Neuronal stem cell (in vitro differentiated cells): Measurements from ENCODE around the gene E4F1.

Experiments
- DNase-seq: peaks from one replicate; pipeline ENCODE4 v3.0.0-alpha.2; 2013; ENCODE audit warnings: low spot score
- H2AFZ ChIP-seq: one replicate; pipeline ENCODE4 v1.6.1; 2013; ENCODE audit warnings: mild to moderate bottlenecking, low read length, inconsistent platforms
- H2AK5ac ChIP-seq: 2 replicates; pipeline ENCODE4 v1.6.1; 2013; ENCODE audit warnings: low read depth, mild to moderate bottlenecking, inconsistent platforms, low read length, moderate library complexity, mixed read lengths
- H2BK120ac ChIP-seq: 2 replicates; pipeline ENCODE4 v1.6.1; 2013; ENCODE audit warnings: low read depth, mild to moderate bottlenecking, inconsistent platforms, low read length, moderate library complexity, mixed read lengths
- H2BK12ac ChIP-seq: one replicate; pipeline ENCODE4 v1.6.1; 2013; ENCODE audit warnings: low read length, inconsistent platforms
- H2BK15ac ChIP-seq: 2 replicates; pipeline ENCODE4 v1.6.1; 2013; ENCODE audit warnings: mild to moderate bottlenecking, low read length, inconsistent platforms, mixed read lengths
- H2BK5ac ChIP-seq: one replicate; pipeline ENCODE4 v1.6.1; 2013; ENCODE audit warnings: inconsistent platforms, mild to moderate bottlenecking, low read length, moderate library complexity
- H3K14ac ChIP-seq: one replicate; pipeline ENCODE4 v1.6.1; 2013; ENCODE audit warnings: low read length, inconsistent platforms
- H3K18ac ChIP-seq: 2 replicates; pipeline ENCODE4 v1.6.1; 2013; ENCODE audit warnings: low read length, inconsistent platforms
- H3K23ac ChIP-seq: 2 replicates; pipeline ENCODE4 v1.6.1; 2013; ENCODE audit warnings: low read depth, mild to moderate bottlenecking, mixed read lengths, low read length, inconsistent platforms; ENCODE audit not compliant: poor library complexity
- H3K27ac ChIP-seq: replicated peaks from 3 replicates; pipeline ENCODE4 v1.5.1; 2013; ENCODE audit warnings: low read length, inconsistent platforms
- H3K27me3 ChIP-seq, 3 experiments: 2 replicates each; pipeline ENCODE4 v1.6.1; 2013; ENCODE audit warnings: low read length in 3 of 3, mild to moderate bottlenecking in 2 of 3, inconsistent platforms in 1 of 3, low read depth in 1 of 3, mixed read lengths in 1 of 3, moderate library complexity in 1 of 3; ENCODE audit not compliant: control insufficient read depth in 3 of 3, insufficient read depth in 3 of 3
- H3K36me3 ChIP-seq, 2 donors: replicated peaks in 1 of 2; 2 replicates each; pipeline ENCODE4 v1.6.1; 2013; ENCODE audit warnings: low read length in 2 of 2; ENCODE audit not compliant: control insufficient read depth in 2 of 2, insufficient read depth in 2 of 2
- H3K4ac ChIP-seq: 2 replicates; pipeline ENCODE4 v1.6.1; 2013; ENCODE audit warnings: inconsistent platforms, mild to moderate bottlenecking, low read length, moderate library complexity
- H3K4me1 ChIP-seq, 2 donors: 1 replicate in 1 of 2; 2 replicates in 1 of 2; pipeline ENCODE4 v1.6.1; 2013; ENCODE audit warnings: low read length in 2 of 2, low read depth in 1 of 2; ENCODE audit not compliant: control insufficient read depth in 2 of 2, insufficient read depth in 1 of 2
- H3K4me2 ChIP-seq: one replicate; pipeline ENCODE4 v1.6.1; 2013; ENCODE audit warnings: mild to moderate bottlenecking, low read length, inconsistent platforms; ENCODE audit not compliant: insufficient read depth, poor library complexity, severe bottlenecking
- H3K4me3 ChIP-seq, 2 donors: 2 replicates each; pipeline ENCODE4 v1.5.1; 2013; ENCODE audit warnings: low read length in 2 of 2, mild to moderate bottlenecking in 2 of 2, inconsistent platforms in 1 of 2, moderate library complexity in 1 of 2
- H3K79me1 ChIP-seq: one replicate; pipeline ENCODE4 v1.6.1; 2013; ENCODE audit warnings: low read depth, mild to moderate bottlenecking, inconsistent platforms, low read length, moderate library complexity
- H3K9ac ChIP-seq: one replicate; pipeline ENCODE4 v1.6.1; 2013; ENCODE audit warnings: mild to moderate bottlenecking, low read depth, low read length, inconsistent platforms; ENCODE audit not compliant: poor library complexity
- H3K9me3 ChIP-seq, 2 donors: replicated peaks in 1 of 2; 2 replicates each; pipeline versions ENCODE3 to v1.6.1; 2013; ENCODE audit warnings: low read length in 2 of 2, mild to moderate bottlenecking in 2 of 2, inconsistent platforms in 1 of 2, low read depth in 1 of 2, mixed read lengths in 1 of 2, moderate library complexity in 1 of 2; ENCODE audit not compliant: control insufficient read depth in 2 of 2, insufficient read depth in 1 of 2
- H4K8ac ChIP-seq: one replicate; pipeline ENCODE4 v1.6.1; 2013; ENCODE audit warnings: low read depth, mild to moderate bottlenecking, inconsistent platforms, low read length, moderate library complexity
- H4K91ac ChIP-seq: one replicate; pipeline ENCODE4 v1.6.1; 2013; ENCODE audit warnings: low read length, low read depth, mild to moderate bottlenecking, inconsistent platforms; ENCODE audit not compliant: poor library complexity
- WGBS, 2 donors: extraction: QIAGEN DNeasy Blood & Tissue Kit; methylation state at CpG; one replicate each; pipeline ENCODE4 v1.1.7; 2013; ENCODE audit warnings: missing lambda C conversion rate in 2 of 2, mixed read lengths in 1 of 2; ENCODE audit not compliant: insufficient read length in 2 of 2, insufficient replicate concordance in 1 of 2; ENCODE audit errors: extremely low coverage in 2 of 2; 5-methylcytosine and 5-hydroxymethylcytosine counted together

Gene E4F1

DNA sequence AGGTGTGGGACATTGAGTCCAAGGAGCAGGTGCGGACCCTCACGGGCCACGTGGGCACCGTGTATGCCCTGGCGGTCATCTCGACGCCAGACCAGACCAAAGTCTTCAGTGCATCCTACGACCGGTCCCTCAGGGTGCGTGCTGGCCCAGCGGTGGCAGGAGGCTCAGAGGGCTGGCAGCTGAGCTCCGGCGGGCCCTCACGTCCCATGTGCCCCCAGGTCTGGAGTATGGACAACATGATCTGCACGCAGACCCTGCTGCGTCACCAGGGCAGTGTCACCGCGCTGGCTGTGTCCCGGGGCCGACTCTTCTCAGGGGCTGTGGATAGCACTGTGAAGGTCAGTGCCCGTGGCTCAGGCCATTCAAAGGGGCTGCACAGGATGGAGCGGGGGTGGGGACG lies 47.3 kb upstream of the E4F1 start:
- H3K36me3 ChIP-seq = peaks cover 28 to 65% of the 10 kb centered on the region in 2 donors
- no peak overlapping the region for H3K4me3 ChIP-seq
- no peak overlapping the region for H3K18ac ChIP-seq
- H3K23ac ChIP-seq = peak overlapping the region; percentile 65
- H3K4ac ChIP-seq = no peak overlapping the region
- H2BK5ac ChIP-seq = peak overlapping the region; percentile 71
- H2BK15ac ChIP-seq = no peak overlapping the region
- no peaks in the 10 kb centered on the region for H3K27me3 ChIP-seq
- H2AFZ ChIP-seq = no peak overlapping the region
- H2BK120ac ChIP-seq = no peak overlapping the region
- H3K9ac ChIP-seq = no peak overlapping the region
- peak overlapping the region; percentile 38 for H3K14ac ChIP-seq
- no CpG with 5 or more reads among the region's 23 CpGs for WGBS, 2 donors
- no peak overlapping the region for H2AK5ac ChIP-seq
- H4K8ac ChIP-seq = no peak overlapping the region
- H3K27ac ChIP-seq = no peak overlapping the region
- peaks cover 7% of the 10 kb centered on the region for H3K79me1 ChIP-seq
- no peaks in the 10 kb centered on the region for H3K4me1 ChIP-seq
- H3K4me2 ChIP-seq = no peak overlapping the region
- H3K9me3 ChIP-seq = no peaks in the 10 kb centered on the region
- no peak for DNase-seq
- no peak overlapping the region for H2BK12ac ChIP-seq
- H4K91ac ChIP-seq = no peak overlapping the region

DNA sequence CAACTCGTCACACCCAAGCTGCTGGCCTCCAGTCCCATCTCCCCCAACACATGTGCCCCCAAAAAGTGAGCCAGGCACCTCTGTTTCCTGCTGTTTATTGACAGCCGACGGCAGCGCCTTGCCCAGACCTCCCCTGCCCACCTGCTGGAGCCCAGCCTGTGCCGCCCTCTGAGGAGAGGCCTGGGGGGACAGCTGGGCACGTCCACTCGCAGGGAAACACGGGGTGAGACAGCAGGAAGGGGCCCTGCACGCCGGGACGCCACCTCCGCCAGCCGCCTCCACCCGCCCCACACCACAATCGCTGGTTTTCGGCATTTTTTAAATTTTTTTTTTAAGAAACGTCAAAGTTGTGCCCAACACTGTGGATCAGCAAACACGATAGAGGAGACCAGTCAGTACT lies 46.3 kb upstream of the E4F1 start:
- Histone ChIP-seq H2AK5ac (no peak overlapping the region), H4K8ac (no peak overlapping the region), H3K4me3 (no peak overlapping the region), H3K27ac (no peak overlapping the region), H3K14ac (peak overlapping the region; percentile 21), H3K27me3 (no peaks in the 10 kb centered on the region), H2BK5ac (peak overlapping the region; percentile 5), H3K9me3 (no peaks in the 10 kb centered on the region), H2AFZ (no peak overlapping the region), H3K23ac (peak overlapping the region; percentile 20), H2BK120ac (no peak overlapping the region), H4K91ac (no peak overlapping the region), H3K9ac (no peak overlapping the region), H2BK12ac (no peak overlapping the region), H3K4me1 (peaks cover 0 to 3% of the 10 kb centered on the region in 2 donors), H3K4me2 (no peak overlapping the region), H3K18ac (no peak overlapping the region), H3K4ac (no peak overlapping the region), H2BK15ac (no peak overlapping the region), H3K79me1 (peaks cover 2% of the 10 kb centered on the region), H3K36me3 (peaks cover 25 to 61% of the 10 kb centered on the region in 2 donors)
- no peak for DNase-seq
- WGBS, 2 donors = no CpG with 5 or more reads among the region's 18 CpGs

DNA sequence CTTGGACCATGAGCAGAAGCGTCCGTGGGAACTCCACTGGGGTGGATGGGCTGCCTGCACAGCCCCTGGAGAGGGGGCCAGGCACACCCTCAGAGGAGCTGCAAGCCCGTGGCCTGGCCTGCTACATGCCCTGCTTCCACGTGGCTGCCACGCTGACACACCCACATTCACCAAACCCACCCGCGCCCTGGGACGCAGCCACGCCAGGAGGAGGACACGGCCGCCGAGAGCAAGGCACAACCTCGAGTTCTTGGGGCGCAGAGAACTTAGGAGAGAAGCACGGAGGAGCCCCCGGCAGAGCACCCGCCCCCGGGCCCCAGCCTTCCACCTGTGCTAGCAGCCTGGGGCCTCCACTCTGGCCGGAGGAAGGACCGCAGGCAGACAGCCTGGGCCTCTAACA lies 45.8 kb upstream of the E4F1 start:
- no peak for DNase-seq
- Histone ChIP-seq H2BK15ac (no peak overlapping the region), H3K27me3 (no peaks in the 10 kb centered on the region), H3K14ac (no peak overlapping the region), H3K18ac (no peak overlapping the region), H4K91ac (no peak overlapping the region), H3K4ac (no peak overlapping the region), H2BK5ac (peak overlapping the region; percentile 5), H3K36me3 (peaks cover 25 to 63% of the 10 kb centered on the region in 2 donors), H3K9me3 (no peaks in the 10 kb centered on the region), H3K9ac (no peak overlapping the region), H3K4me1 (peaks cover 0 to 3% of the 10 kb centered on the region in 2 donors), H2BK120ac (no peak overlapping the region), H3K23ac (no peak overlapping the region), H3K27ac (no peak overlapping the region), H3K4me3 (no peak overlapping the region), H2AFZ (no peak overlapping the region), H2BK12ac (no peak overlapping the region), H4K8ac (no peak overlapping the region), H3K79me1 (peaks cover 2% of the 10 kb centered on the region), H2AK5ac (no peak overlapping the region), H3K4me2 (no peak overlapping the region)
- WGBS, 2 donors = no CpG with 5 or more reads among the region's 20 CpGs

DNA sequence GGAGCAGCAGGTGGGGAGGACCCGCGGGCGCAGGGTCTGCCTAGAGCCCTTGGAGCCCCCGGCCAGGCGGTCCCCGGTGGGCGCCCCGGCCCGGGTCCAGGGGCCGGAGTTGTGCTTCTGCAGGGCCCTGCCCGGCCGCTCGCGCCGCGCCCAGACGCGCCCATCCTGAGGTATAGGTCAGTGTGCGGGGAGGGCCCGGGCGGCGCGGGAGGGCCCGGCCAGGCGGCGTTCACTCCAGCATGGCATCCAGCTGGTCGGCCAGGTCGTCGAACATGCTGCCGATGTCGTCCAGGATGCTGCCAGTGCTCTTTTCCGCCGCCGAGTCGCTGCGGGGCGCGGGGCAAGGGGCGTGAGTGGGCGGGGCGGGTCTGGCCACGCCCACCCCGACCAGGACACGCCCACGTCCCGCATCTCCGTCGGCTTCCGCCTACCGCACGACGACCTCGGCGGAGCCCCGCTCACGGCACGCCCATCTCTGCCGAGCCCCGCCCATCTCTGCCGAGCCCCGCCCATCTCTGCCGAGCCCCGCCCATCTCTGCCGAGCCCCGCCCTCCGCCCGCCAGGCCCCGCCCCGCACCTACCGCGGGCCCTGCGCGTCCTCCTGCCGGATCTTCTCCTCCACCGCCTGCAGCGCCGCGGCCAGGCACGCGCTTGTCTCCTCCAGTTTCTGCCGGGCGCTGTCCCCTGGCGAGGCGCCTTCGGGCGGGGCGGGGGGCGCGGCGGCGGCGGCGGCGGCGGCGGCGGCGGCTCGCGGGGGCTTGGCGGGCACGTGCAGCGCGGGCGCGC lies 44.9 kb upstream of the E4F1 start:
- peaks cover 0 to 3% of the 10 kb centered on the region in 2 donors for H3K4me1 ChIP-seq
- no peak overlapping the region for H3K14ac ChIP-seq
- H3K27ac ChIP-seq = no peak overlapping the region
- H3K4me2 ChIP-seq = peak overlapping the region; percentile 18
- no peak overlapping the region for H3K4ac ChIP-seq
- H4K8ac ChIP-seq = no peak overlapping the region
- H4K91ac ChIP-seq = no peak overlapping the region
- DNase-seq = no peak
- peak overlapping the region; percentile 83 for H2AK5ac ChIP-seq
- H3K18ac ChIP-seq = peak overlapping the region; percentile 57
- H2BK5ac ChIP-seq = no peak overlapping the region
- no peak overlapping the region for H2BK15ac ChIP-seq
- no peak overlapping the region for H2AFZ ChIP-seq
- H2BK12ac ChIP-seq = no peak overlapping the region
- H3K9me3 ChIP-seq = no peaks in the 10 kb centered on the region
- H3K9ac ChIP-seq = no peak overlapping the region
- WGBS, 2 donors = no CpG with 5 or more reads among the region's 106 CpGs
- peaks cover 2% of the 10 kb centered on the region for H3K79me1 ChIP-seq
- H3K36me3 ChIP-seq = peaks cover 27 to 61% of the 10 kb centered on the region in 2 donors
- H3K23ac ChIP-seq = no peak overlapping the region
- H2BK120ac ChIP-seq = no peak overlapping the region
- no peak overlapping the region for H3K4me3 ChIP-seq
- H3K27me3 ChIP-seq = no peaks in the 10 kb centered on the region
